ENCODE measurements around the gene SLITRK5.
A peak's percentile ranks its signal among the peaks of the same experiment; 100 is the strongest.

Gene SLITRK5

GRCh38 chr13:87671031-87671752 lies at the start of gene SLITRK5:
Gene SLITRK5, plus strand, starts transcription at chr13:87671371. Its CDS starts 4,018 bp downstream, at chr13:87675389.
- peak; percentile 32 to 51 for DNase-seq

- no peak for DNase-seq
Observed at GRCh38 chr13:87622971-87623370, 48.2 kb upstream of the SLITRK5 start.

- no peak for DNase-seq
Observed at GRCh38 chr13:87656306-87656705, 14.9 kb upstream of the SLITRK5 start.

- DNase-seq = no peak
Observed at GRCh38 chr13:87661471-87661870, 9.7 kb upstream of the SLITRK5 start.

GRCh38 chr13:87666831-87667230 lies 4.3 kb upstream of the SLITRK5 start:
- no peak for DNase-seq

- no peak for DNase-seq
Observed at GRCh38 chr13:87667686-87668085, 3.5 kb upstream of the SLITRK5 start.

GRCh38 chr13:87669379-87669978 lies 1.7 kb upstream of the SLITRK5 start:
- no peak for DNase-seq

- DNase-seq = no peak
Observed at GRCh38 chr13:87671753-87672605, 808 bp downstream of the SLITRK5 start.

- no peak for DNase-seq
Observed at GRCh38 chr13:87674247-87674738, 3.1 kb downstream of the SLITRK5 start.

- no peak for DNase-seq
Observed at GRCh38 chr13:87675851-87676250, 4.7 kb downstream of the SLITRK5 start.

GRCh38 chr13:87676254-87677042 lies 5.3 kb downstream of the SLITRK5 start:
- DNase-seq = no peak

GRCh38 chr13:87677043-87677495 lies 5.9 kb downstream of the SLITRK5 start:
- DNase-seq = no peak

GRCh38 chr13:87677496-87678371 lies 6.6 kb downstream of the SLITRK5 start:
- peak in 1 of 2 donors; percentile 27 for DNase-seq

GRCh38 chr13:87678372-87678752 lies 7.2 kb downstream of the SLITRK5 start:
- DNase-seq = no peak

GRCh38 chr13:87680298-87680697 lies 9.1 kb downstream of the SLITRK5 start:
- DNase-seq = no peak

GRCh38 chr13:87684850-87685742 lies 13.9 kb downstream of the SLITRK5 start:
- no peak for DNase-seq

GRCh38 chr13:87696458-87696857 lies 25.3 kb downstream of the SLITRK5 start:
- DNase-seq = no peak

GRCh38 chr13:87698268-87698667 lies 27.1 kb downstream of the SLITRK5 start:
- no peak for DNase-seq

GRCh38 chr13:87709947-87710346 lies 38.8 kb downstream of the SLITRK5 start:
- DNase-seq = no peak

GRCh38 chr13:87712012-87712411 lies 40.8 kb downstream of the SLITRK5 start:
- no peak for DNase-seq
